Measurements from ENCODE around the gene SHANK2. TPM values are rescaled to one million over a fixed set of nuclear protein-coding genes. Genes with fewer than 3 reads are reported as not detected.

The SHANK2 gene
- total RNA-seq, 1 experiment from 2014 or later, result 0.86 TPM

DNA sequence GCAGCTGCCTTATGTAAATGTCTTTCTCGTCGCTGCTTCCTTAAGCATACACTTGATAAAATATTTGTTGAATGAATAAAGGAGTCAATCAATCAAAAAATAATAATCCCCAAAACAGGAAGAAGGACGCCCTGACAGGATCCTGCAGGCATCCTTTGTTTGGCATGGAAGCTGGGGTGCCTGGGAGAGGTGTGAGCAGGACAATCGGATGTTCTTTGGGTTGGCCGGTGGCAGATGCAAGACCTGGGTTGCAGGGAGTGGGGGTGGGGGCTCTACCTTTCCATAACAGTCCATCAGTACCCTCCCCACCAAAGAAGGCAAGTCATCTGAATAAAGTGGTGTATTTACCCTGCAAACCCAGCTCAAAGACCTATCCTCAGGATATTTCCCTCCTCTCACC, 1.4 kb upstream of the SHANK2 start:
- H3K9me3 Mint-ChIP-seq (ENCODE audit: unreplicated experiment), result peaks cover 7% of the 10 kb centered on the region
- H3K36me3 Mint-ChIP-seq (ENCODE audit: insufficient read depth, unreplicated experiment), result no peaks in the 10 kb centered on the region
- no peak for TF ChIP-seq CTCF (IDR thresholded peaks at IDR 0.05; ENCODE audit: unreplicated experiment)
- intact Hi-C loops (cut with micrococcal nuclease), result loop anchor here (5.0 kb wide), 1 partner anchor 786 kb away; no protein-coding TSS in a partner anchor
- peaks cover 25% of the 10 kb centered on the region for H3K27me3 Mint-ChIP-seq (ENCODE audit: insufficient read depth, unreplicated experiment)
- no peak for DNase-seq (ENCODE audit: unreplicated experiment)
- no peaks in the 10 kb centered on the region for H3K4me1 Mint-ChIP-seq (ENCODE audit: insufficient read depth, unreplicated experiment)
- H3K4me3 Mint-ChIP-seq (ENCODE audit: unreplicated experiment), result no peak overlapping the region
- POLR2A ChIA-PET, result interaction anchor here (0.7 kb wide), 1 partner anchor 35 kb away, joined by 3 read pairs; no protein-coding TSS in a partner anchor
- CTCF ChIA-PET, result interaction anchor here (1.5 kb wide), 1 partner anchor 12 kb away, joined by 4 read pairs; no protein-coding TSS in a partner anchor
- H3K27ac Mint-ChIP-seq (ENCODE audit: low read depth, unreplicated experiment), result no peak overlapping the region
- no TSS peak for BruUV-seq (replicated peaks)

- H3K4me1 Mint-ChIP-seq (ENCODE audit: insufficient read depth, unreplicated experiment), result no peaks in the 10 kb centered on the region
- H3K27ac Mint-ChIP-seq (ENCODE audit: low read depth, unreplicated experiment), result no peak overlapping the region
- peaks cover 25% of the 10 kb centered on the region for H3K27me3 Mint-ChIP-seq (ENCODE audit: insufficient read depth, unreplicated experiment)
- H3K36me3 Mint-ChIP-seq (ENCODE audit: insufficient read depth, unreplicated experiment), result no peaks in the 10 kb centered on the region
- DNase-seq (ENCODE audit: unreplicated experiment), result no peak
- intact Hi-C loops (cut with micrococcal nuclease), result loop anchor here (5.0 kb wide), 1 partner anchor 786 kb away; no protein-coding TSS in a partner anchor
- ChIA-PET CTCF (interaction anchor here (0.6 to 1.5 kb wide), 3 partner anchors 11 to 1332 kb away, joined by 3 to 4 read pairs (median 3); no protein-coding TSS in a partner anchor), POLR2A (interaction anchor here (0.5 to 0.7 kb wide), 2 partner anchors 36 to 122 kb away, joined by 3 to 4 read pairs; no protein-coding TSS in a partner anchor)
- H3K4me3 Mint-ChIP-seq (ENCODE audit: unreplicated experiment), result no peak overlapping the region
- no TSS peak for BruUV-seq (replicated peaks)
- no peak for TF ChIP-seq CTCF (IDR thresholded peaks at IDR 0.05; ENCODE audit: unreplicated experiment)
- H3K9me3 Mint-ChIP-seq (ENCODE audit: unreplicated experiment), result peaks cover 7% of the 10 kb centered on the region
Measured at GRCh38 chr11:71252770-71253730, 673 bp upstream of the SHANK2 start.

DNA sequence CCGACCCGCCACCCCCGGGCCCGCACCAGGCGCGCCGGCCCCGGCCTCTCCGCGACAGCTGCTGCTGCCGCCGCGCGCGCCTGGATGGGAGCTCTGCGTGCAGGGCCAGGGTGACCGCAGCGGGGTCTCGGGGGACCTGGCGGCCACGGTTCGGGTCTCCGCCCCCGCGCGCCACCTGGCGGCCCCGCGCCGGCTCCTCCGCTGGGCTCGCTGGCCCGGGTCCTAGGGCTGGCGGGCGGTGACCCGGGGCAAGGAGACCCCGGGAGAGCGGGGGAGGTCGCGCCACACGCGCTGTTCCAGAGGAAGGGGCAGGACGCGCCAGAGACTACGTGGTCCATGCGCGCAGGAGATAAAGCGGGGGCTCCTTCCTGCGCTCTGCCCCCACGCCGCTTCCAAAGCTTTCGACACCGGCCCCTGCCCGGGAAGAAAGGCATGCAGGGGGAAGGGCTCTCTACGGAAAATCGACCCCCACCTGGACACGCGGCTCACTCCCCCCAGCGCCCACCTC, 562 bp downstream of the SHANK2 start:
- Mint-ChIP-seq H3K9me3 (ENCODE audit: unreplicated experiment) (no peaks in the 10 kb centered on the region), H3K36me3 (ENCODE audit: insufficient read depth, unreplicated experiment) (no peaks in the 10 kb centered on the region), H3K4me3 (ENCODE audit: unreplicated experiment) (peak overlapping the region; percentile 19), H3K4me1 (ENCODE audit: insufficient read depth, unreplicated experiment) (no peaks in the 10 kb centered on the region), H3K27me3 (ENCODE audit: insufficient read depth, unreplicated experiment) (peaks cover 25% of the 10 kb centered on the region), H3K27ac (ENCODE audit: low read depth, unreplicated experiment) (no peak overlapping the region)
- intact Hi-C loops (cut with micrococcal nuclease), result loop anchor here (5.0 kb wide), 1 partner anchor 785 kb away; no protein-coding TSS in a partner anchor
- ChIA-PET POLR2A (interaction anchor here (0.7 to 1.1 kb wide), 2 partner anchors 47 to 198 kb away, joined by 3 read pairs; no protein-coding TSS in a partner anchor), CTCF (interaction anchor here (0.9 to 2.1 kb wide), 3 partner anchors 12 to 76 kb away, joined by 3 to 9 read pairs (median 3); no protein-coding TSS in a partner anchor)
- no TSS peak for BruUV-seq (replicated peaks)
- peak; percentile 56 for TF ChIP-seq CTCF (IDR thresholded peaks at IDR 0.05; ENCODE audit: unreplicated experiment)
- no peak for DNase-seq (ENCODE audit: unreplicated experiment)
